UCSD-AML1 (cell line): ENCODE data around the gene WWOX.
"Not testable (repeated sequence)": the region's sequence is repeated elsewhere in the genome, so short reads cannot be mapped to it uniquely, and the experiment has no call there.

Experiments
- DNase-seq: peaks from one replicate; lab custom pipeline; 2025; ENCODE audit not compliant: unreplicated experiment; lab: John Stamatoyannopoulos, UW

Gene WWOX

GRCh38 chr16:78596348-78596995 lies 497.0 kb downstream of the WWOX start:
- no peak for DNase-seq

DNA sequence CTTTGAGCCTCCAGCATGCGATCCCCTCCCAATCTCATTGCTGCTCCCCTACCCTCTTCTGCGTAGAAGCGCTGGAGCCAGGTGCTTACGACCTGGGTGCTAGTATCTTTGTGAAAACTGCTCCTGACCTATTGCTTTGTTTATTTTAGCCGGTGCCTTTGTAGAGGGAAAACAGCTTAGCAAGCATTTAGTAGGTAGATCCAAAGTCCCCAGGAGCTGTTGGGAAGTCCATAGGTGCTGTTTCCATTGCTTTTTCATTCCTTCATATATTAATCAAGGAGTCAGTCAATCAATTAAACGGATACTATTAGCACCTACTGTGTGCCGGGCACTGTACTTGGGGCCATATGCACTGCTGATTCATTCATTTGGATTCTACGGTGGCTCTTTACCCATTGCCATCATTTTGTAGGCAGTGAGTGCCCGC lies 497.6 kb downstream of the WWOX start:
- no peak for DNase-seq

DNA sequence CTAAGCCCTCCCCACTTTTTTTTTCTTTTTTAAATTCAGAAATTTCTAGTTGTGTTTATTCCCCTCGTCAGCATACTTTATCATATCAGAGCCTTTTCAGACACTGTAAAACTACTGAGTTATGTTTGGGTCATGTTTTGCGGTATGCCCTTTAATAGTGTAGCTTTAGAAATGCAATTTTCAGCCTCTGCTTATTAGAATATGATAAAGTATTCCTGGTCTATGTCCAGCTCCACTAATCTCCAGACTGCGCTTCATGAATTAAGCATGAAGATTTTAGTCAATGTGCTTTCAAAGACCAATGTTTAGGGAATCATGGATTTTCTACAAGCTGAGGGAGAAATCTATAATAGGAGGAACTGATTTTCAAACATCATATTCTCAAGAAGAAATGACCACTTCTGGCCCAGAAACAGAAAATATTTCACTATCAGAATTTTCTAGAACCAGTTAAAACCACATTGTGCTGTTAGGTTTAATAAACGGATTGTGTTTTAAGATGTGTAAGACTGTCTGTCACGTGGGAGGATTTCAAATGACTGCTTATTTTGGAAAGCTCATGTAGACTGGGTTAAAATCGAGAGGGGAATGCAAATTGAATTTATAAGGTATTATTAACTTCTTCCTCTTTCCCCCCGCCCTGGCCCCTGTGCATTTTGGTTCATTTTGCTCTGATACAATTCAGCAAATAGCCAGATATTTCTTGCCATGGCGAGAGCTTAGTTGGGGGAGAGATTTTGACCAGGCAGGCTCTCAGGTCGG lies 498.5 kb downstream of the WWOX start:
- DNase-seq = no peak

- no peak for DNase-seq
Observed at GRCh38 chr16:78599271-78599670, 499.8 kb downstream of the WWOX start.

GRCh38 chr16:78604423-78605062 lies 505.1 kb downstream of the WWOX start:
- not testable (repeated sequence) for DNase-seq

DNA sequence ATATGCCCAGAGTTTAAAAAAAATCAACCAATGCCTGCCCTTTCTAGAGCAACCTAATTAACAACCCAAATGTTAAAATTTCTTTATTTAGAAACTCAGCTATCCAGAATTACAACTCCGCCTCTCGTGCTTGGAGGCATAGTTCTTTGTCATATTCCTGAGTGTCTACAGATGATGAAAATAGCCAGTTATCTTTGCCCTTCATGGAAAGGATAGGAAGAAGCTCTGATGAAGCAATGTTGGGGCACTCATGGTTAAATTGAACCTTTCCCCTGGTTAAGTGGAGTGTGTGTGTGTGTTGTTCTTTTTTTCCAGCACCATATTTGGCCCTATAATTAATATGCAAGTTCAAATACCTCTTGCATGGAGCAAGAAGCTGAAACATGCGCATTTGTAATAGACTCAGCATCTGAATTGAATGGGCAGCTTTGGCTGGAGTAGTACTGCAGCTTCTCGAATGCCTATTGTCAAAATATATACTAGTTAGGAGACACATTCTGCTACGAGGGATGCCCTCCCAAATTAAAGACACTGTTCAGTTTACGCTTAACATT lies 506.2 kb downstream of the WWOX start:
- DNase-seq = no peak

GRCh38 chr16:78606545-78606944 lies 507.1 kb downstream of the WWOX start:
- DNase-seq = no peak

DNA sequence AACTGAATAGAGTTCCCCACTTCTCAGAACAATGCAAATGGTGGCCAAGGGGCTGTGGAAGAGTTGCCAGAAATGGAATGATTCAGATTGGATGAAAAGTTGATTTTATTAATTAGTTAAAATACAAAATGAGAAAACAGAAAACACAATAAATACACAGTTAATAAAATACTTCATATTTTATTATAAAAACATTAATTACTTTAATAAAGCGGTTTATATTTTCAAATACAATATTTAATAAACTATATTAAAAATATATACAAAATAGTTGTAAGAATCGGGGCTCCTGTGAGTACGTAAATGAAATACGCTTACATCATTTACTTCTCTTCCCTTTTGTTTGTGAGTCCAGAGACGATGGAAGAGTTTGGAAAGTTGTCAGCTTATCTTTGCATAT lies 507.6 kb downstream of the WWOX start:
- DNase-seq = no peak

GRCh38 chr16:78607465-78607864 lies 508.0 kb downstream of the WWOX start:
- no peak for DNase-seq

DNA sequence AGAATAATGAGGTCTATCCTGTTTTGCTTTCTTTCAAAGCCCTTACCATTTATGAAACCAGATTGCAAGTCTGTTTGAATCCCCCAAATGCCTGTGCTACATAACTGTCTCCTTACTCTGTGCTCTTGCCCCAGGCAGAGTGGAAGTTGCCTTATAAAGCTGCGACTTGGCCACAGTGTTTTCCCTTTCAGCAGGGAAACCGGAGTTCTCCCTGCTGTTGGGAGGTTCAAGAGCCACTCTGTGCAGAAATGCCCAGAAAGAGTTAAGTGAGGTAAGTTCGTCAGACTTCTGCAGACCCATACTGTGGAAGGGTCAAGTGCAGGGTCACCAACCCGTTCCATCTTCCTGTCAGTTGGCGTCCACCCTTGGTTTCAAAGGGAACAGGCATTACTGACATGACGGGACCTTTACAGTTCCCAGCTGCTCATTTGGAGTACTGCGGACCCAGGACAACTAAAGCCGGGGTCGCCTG lies 508.9 kb downstream of the WWOX start:
- no peak for DNase-seq

DNA sequence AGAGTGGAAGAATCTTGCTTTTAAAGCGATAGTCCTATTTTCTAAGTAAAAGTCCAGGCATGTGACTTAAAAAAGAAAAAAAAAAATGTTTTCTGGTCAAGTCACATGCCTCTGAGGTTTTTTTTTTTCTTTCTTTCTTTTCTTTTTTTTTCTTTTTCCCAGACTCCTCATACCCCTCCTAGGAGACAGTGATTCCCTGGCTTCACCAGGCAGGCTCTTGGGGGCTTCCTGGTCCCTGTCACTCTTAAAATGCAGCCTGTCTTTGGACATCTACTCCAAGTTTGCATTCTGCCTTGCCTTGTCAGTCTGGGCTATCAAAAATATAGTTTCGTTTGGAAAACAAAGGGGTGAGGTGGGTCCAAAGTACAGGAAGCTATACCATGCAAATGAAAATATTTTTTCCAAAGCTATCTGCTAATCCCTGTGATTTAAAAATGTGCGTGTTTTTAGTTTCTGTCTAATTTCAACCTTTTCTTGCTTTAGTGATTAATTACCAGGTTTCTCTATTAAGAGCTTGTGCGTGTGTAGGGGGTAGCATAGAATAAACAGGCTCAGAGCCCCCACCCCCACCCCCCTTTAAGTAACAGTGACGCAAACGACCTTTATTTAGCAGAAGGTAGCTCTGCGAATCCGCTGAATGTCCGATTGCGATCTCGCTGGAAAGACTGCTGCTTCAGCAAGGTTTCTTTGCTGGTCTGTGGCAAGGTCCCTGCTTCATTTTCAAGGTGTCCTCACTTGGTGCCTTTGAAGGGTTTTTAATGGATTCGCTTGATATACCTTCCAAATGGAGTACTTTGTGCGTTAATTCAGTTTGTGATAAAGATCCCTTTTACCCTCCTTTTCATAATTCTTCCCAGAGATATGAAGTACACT lies 510.2 kb downstream of the WWOX start:
- DNase-seq = no peak

- no peak for DNase-seq
Observed at GRCh38 chr16:78611318-78611717, 511.9 kb downstream of the WWOX start.

- no peak for DNase-seq
Observed at GRCh38 chr16:78619811-78620210, 520.4 kb downstream of the WWOX start.

DNA sequence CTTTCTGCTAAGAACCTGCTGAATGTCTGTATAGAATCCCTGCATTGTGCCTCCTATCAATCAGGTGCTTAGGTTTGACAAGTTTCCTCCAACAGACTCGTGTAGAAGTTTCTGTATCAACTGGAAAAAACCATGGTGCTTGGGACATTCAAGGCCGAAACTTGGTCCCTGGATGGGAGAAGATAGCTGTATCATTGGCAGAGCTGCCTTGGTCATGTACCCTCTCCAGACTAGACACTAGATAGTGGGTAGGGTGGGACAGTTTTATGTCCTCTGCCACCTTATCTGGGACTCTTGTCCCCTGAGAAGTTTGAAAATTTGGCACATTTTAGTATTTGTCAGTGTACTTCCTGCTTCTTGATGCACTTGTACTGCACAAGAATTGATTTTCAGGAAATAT lies 520.8 kb downstream of the WWOX start:
- no peak for DNase-seq

- DNase-seq = no peak
Observed at GRCh38 chr16:78623796-78624195, 524.3 kb downstream of the WWOX start.

GRCh38 chr16:78624366-78624765 lies 524.9 kb downstream of the WWOX start:
- no peak for DNase-seq

- DNase-seq = no peak
Observed at GRCh38 chr16:78628461-78629045, 529.1 kb downstream of the WWOX start.

GRCh38 chr16:78629173-78629572 lies 529.7 kb downstream of the WWOX start:
- no peak for DNase-seq

DNA sequence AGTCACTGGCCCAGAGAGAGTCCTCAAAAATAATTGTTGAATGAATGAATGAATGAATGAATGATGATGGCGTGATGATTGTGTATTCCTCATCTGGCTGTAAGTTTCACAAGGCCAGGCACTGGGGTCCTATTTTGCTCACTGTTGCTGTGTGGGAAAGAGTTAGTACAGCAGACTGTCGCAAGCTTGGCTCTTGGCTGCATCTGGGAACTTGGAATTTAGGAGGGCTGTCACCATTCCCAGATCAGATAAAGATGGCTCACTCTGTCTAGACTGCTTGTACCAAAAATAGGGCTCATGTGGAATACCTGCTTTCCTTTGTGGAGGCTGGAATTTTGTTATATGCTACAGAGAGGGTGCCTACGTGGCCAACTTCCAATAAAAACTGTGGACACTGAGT lies 530.6 kb downstream of the WWOX start:
- DNase-seq = no peak

DNA sequence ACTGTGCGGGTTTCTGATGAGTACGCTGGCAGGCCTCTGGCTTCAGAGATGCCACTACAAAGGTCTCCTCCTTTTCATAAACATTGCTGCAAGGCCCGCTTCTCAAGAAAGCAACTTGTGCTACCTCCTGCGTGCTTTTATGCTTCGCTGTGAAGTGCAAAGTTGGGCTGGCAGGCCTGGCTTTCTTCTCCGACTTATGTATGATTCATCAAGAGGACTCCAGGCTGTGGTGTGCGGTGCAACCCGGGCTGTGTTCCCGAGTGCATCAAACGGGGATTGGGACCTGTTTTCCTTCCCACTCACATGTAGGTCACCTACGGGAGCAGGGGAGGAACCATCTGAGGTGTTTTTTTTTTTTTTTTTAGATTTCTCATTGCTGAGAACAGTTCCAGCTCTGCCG lies 534.1 kb downstream of the WWOX start:
- no peak for DNase-seq
